ENCODE results near the gene CBX8. TPM values are rescaled to one million over a fixed set of nuclear protein-coding genes. Genes with fewer than 3 reads are reported as not detected.

The CBX8 gene
- total RNA-seq, 1 donor from 2014 or later, result 5.3 TPM

DNA sequence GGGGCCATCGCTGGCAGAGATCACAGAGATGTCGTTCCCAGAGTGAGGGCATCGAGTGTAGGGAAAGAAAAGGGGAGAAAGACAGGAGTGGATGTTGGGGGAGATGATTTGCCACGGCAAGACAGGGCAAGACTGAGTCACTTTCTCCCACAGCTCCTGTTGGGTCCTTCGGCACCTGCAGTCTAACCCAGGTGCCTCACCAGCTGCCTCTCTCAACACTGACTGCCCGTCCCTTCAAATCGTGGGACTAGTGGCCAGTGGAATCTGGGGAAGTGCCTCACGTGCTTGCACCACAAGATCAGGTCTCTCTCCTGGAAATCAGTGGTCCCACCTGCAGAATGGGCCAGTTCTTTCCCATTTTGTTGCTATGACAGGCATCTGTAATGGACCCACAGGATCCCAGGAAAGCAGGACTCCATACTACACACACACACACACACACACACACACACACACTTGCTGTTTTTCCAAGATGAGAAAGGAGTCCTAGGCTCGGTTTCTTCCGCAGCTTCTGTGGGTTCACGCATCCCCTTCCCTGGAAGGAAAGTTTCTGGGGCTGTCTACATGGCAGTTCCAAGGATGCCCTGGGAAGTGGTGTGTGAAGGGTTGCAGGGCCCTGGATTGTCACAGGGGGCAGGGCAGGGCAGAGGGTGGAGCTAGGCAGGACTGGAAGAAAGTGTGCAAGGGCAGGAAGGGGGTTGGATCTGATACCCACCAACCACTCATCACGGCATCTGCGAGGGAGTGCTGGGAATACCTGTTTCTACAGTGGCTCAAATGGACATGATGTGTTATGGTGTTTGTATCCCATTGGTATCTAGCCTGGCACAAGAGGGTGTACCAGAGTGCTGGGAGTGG is 10.2 kb upstream of the CBX8 start:
- DNase-seq (ENCODE audit: low read depth), result no peak

DNA sequence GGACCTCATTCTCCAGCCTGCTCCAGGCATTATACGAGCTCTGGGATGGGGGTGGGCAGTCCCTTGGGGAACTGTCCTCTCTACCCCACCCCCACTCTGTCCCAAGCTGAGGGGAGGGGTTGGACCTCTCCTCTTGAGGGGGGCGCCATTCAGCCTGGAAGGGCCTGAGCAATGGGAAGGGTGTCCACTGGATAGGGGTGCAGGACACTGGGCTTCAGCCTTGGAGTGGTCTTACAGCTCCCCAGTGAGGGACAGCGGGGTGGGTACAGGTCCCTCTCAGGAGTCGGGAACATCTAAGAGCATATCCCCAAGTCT is 9.5 kb upstream of the CBX8 start:
- no peak for DNase-seq (ENCODE audit: low read depth)

- no peak for DNase-seq (ENCODE audit: low read depth)
Measured at GRCh38 chr17:79804856-79805696, 8.2 kb upstream of the CBX8 start.

- no peak for DNase-seq (ENCODE audit: low read depth)
Measured at GRCh38 chr17:79803997-79804855, 7.3 kb upstream of the CBX8 start.

- DNase-seq (ENCODE audit: low read depth), result no peak
Measured at GRCh38 chr17:79803421-79803996, 6.6 kb upstream of the CBX8 start.

DNA sequence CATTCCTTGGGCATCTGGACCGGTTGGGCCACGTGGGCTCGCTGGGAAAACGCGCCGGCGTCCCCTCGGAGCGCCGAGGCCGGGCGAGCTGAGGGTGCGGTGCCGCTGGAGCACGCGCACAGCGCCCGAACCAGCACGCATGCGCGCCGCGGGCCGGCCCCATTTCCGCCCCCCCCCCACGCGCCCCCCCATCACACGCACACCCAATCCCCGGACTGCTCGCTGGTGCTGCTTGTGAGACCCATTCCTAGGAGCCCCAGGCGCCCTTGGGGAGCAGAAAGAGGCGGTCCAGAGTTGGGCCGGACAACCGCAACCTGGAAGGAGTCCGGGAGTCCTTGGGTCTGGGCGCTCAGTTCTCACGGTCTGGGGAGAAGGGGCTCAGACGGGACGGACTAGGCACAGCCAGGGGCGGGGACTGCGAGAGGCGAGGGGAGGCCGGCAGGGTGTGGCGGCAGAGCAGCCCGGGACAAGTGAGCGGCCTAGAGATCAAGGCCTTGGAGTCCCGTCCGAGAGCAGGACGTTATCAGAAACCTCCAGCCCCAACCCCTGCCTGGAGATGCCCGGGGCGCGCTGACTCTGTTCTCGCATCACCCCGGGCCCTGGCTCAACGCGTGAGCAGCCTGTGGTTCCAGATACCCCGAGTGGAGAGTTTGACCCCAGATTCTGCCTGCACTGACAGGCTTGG is 6.0 kb upstream of the CBX8 start:
- no peak for DNase-seq (ENCODE audit: low read depth)

DNA sequence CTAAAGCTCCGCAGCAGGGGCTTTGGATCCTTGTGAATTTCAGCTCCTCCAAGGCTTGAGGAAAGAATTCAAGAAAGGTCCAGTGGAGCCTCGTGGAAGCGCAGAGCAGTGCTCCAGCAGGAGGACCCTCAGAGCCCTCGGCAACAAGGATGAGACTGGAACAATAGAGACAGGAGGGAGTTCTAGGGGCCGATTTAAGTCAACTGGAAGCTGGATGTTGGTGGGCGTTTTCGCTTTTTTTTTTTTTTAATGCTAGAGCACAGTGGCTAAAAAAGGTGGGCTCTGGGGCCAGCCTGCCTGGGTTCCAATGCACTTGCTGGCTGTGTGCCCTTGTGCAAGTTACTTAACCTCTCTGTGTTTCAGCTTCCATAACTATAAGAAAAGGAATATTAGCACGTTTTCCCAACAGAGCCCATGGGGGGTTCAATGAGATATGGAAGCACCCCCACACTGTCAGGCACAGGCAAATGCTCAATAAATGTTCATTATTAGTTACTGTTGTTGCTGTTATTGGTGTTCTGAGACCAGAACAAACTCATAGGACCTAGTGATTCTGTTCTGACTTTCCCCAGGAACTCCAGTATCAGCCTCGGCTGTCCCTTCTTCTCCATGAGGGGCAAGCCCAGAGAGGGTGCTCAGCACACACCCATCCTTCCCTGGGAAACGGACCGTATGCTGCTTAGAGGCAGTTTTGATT is 5.3 kb upstream of the CBX8 start:
- DNase-seq (ENCODE audit: low read depth), result no peak

GRCh38 chr17:79801156-79802038 is 4.5 kb upstream of the CBX8 start:
- no peak for DNase-seq (ENCODE audit: low read depth)

DNA sequence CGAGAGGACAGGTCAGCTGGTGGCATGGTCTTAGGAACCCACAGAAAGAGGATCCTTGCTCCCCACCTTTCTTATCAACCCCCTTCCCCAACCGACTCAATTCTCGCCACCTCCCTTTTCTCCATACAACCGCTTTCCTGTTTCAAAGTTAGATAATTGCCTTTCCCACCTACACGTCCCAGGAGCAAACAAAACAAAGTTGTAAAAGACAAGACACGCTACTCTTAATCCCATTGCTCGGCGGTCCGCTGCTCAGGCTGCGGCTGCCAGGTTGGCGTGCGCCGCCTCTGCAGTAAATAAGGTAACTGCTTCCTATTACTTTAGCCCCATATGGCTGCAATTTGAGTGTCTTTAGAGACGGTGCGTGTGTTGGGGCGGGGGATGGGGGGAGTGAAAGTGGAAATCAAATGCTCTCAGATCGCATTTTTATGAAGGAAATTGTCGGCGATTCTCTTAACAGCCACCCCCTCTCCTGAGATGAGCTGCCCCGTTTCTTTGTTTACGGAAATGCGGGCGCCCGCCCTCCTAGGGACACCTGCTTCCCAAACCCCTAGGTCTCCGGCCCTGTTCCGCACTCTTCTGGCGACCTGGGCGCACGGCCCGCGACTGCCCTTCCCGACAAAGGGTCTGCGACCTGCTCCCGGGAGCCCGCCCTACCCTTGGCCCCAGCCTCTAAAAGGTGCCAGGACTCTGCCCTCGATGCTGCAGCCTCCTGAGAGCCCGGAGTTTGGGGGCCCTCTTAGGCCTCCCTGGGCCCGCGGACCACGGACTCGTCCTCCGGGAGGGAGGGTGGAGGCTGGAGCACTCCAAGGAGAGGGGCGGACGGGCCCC is 3.7 kb upstream of the CBX8 start:
- no peak for DNase-seq (ENCODE audit: low read depth)

GRCh38 chr17:79799538-79800324 is 2.9 kb upstream of the CBX8 start:
- DNase-seq (ENCODE audit: low read depth), result no peak

DNA sequence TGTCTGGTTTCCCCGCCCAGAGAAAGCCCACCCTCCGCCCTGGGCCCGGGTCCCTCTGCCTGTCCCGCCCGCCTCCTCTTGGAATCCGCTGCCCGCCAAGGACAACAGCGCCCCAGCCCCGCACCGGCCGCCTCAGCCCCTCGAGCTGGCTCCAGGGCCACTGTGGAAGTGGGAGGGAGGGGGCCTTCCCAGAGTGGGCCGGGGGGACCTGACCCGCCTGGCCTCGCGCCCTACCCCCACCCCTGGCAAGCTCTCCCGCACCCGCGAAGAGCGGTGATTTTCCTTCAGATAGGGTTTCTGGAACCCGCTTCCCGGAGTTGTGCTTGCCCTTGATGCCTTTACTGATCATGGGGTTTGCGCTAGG is 2.3 kb upstream of the CBX8 start:
- DNase-seq (ENCODE audit: low read depth), result no peak

GRCh38 chr17:79798299-79799173 is 1.7 kb upstream of the CBX8 start:
- DNase-seq (ENCODE audit: low read depth), result no peak

DNA sequence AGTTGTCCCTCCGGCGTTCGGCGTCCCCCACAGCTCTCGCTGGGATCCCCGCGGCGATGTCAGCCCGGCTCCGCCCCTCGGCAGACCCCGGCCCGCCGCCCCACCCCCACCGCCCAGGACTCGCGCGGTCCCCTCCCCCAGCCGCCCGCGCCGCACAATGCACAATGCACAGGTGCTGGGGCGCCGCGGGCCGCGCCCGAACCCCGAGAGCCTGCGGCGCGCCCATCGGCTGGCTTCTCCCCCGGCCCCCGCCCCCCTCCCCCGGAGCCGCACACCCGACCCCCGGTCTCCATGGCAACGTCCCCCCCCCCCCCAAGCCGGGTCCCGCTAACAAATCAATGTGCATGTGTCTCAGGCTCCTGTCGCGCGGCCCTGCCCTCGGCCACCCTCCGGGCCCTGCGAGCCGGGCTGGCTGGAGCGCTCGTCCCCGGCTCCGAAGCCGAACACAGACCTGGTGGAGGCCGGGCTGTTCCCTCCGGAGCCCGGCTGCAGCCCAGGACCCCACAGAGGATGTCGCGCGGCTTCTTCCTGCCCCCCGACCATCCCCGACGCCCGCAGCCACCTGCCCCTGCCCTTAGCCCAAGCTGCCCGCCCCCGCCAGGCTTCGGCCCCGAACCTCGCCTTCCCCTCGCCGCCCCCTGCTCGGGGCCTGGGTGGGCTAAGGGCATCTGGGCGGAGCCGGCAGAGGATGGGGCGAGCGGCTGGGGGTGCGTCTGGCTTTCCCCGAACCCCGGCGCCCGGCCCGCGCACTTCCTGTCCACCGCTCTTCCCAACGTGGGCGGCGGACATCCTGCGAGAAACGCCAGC is 818 bp upstream of the CBX8 start:
- DNase-seq (ENCODE audit: low read depth), result no peak

DNA sequence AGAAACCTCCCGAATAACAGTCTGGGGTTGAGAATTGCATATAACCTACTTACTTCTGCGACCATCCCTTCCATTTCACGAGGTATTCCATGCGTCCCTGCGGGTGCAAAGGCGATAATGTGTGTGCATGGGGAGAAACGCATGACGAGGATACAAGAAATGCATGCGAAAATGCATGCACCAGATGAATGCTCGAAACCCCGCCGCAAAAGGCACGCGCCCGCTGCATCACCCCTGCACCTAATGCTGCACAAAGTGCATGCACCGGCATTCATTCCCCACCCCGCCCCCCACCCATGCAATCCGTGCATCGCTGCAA is 474 bp downstream of the CBX8 start:
- DNase-seq (ENCODE audit: low read depth), result no peak

DNA sequence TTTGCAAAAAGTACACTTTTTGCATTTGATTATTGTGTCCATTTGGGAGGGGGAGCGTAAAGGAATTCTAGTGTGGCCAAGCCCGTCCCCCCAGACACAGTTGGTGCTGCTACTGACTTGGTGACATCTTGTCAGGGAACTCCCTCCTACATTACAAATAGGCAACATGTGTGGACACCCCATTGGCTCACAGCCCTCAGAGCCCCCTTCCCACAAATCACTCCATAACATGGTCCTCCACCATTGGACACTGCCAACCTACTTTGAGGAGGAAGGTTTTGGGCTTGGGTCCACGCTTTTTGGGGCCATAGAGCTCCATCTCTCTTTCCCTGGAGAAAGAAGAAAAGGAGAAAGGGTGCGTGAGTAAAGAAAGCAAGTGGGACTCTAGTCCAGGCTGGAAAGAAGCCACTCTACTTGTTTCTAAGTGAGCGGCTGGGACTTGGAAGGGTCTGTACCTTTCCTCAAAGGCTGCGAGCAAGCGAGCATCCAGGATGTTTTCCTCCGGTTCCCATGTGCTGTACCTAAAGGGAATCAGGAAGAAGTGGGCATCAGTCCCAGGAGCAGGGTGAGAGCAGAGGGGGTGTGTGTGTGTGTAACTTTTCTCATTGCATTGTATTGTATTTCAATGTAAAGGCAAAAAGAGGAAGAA is 958 bp downstream of the CBX8 start:
- DNase-seq (ENCODE audit: low read depth), result no peak

Data from myocyte (in vitro differentiated cells).